Head of caudate nucleus (tissue), 42 donors: ENCODE measurements around the gene GIMAP8.
"Not testable (repeated sequence)": the region's sequence is repeated elsewhere in the genome, so short reads cannot be mapped to it uniquely, and the experiment has no call there.

Source experiments
- DNase-seq, 42 donors: peaks; one replicate each; pipeline versions ENCODE4 v3.0.0 to v3.0.0-alpha.2; 2020 to 2021; ENCODE audit warnings: mixed read lengths in 7 of 42
- intact Hi-C: fragments of 100-400 bp; cut with DNase I; formaldehyde crosslinking; loops from one replicate; pipeline ENCODE4 v1.15.0; 2022

Gene GIMAP8

DNA sequence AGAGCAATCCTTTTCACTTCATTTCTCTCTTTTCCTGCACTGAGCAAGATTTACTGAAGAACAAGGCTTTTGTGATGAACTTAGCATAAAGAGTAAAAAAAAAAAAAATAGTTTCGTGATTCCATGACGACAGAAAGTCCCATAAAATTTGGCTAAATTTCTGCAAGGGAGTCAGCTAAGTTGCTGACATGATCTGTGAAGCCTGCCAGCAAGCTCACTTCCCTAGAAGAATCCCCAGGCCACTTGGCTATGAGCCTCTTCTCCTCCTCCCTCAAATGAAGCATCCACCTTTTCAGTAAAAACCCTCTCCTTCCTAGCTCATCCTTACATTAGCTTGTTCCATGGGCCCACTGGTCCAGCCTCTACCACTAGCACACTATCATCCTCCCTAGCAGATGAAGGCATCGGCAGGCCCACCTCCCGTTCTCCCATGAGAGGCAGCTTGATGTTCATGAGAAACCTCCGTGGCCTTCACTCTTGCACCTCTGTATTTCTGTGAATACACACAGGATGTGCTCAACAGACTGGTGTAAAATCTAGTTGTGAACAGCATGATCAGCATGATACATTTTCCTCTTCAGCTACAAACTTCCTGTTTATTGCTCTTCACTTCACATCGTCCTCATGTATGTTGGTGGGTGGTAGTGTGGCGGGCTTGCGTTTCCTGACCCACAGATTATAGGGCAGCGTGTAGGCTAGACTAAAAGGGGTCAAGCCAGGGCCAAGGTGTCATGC lies 30.9 kb downstream of the GIMAP8 start:
- peak in 1 of 42 donors; percentile 19 for DNase-seq
- intact Hi-C loops, result no loop called here

DNA sequence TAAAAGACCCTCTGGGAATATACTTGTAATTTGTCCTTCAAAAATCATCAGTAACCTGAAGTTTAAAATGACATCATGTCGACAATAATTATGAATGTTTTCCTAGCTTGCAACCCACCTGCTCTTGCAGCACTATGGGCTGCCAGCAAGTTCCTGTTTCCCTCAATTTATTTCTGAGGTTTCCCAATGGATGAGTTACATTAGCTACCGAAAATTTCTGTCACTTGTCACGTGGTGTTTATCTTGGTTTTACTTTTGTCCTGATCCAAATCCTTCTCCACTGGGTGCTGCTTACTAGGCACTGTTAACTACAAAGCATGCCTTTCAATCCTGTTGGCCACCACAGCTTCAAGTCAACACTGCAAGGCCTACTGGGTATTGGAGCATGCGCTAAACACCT lies 31.5 kb downstream of the GIMAP8 start:
- no peak for DNase-seq
- intact Hi-C loops, result no loop called here

DNA sequence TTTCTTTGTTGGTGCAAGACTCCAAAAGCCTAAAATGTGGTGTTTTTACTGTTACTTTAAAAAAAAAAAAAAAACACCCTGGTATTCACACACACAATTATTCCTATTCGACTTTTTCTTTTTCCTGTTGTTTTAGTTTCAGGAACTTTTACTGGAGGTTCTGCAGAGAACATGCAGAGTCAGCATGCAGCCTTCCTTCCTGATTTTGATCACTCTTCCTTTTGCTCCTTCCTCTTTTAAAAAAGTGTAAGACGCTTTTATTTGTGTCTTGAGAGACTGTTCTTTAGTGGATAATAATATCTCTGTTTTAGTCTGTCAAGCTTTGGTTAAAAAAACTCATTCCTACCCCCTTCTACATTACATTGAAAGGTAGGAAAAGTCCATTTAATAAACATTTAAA lies 33.1 kb downstream of the GIMAP8 start:
- peak in 1 of 42 donors; percentile 18 for DNase-seq
- intact Hi-C loops, result not testable (repeated sequence)

DNA sequence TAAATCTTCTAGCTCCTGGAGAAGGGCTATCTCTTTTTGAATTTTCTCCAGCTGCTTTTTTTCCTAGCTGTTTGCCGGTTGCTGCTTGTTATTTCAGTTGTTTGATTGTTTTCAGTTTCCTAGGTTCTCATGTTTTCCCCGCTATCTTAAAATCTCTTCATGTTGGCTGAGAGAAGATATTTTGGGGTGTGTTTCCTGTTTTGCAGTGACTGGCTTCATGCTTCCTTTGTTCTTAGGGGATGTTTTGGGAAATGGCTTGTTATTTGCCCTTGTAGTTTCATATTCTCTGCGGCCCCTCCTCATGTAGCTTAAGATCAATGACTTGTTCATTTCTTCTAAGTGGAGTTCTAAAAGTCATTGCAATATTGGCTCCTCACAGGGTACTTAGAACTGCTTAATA lies 33.6 kb downstream of the GIMAP8 start:
- intact Hi-C loops, DNase-seq: not testable (repeated sequence)

DNA sequence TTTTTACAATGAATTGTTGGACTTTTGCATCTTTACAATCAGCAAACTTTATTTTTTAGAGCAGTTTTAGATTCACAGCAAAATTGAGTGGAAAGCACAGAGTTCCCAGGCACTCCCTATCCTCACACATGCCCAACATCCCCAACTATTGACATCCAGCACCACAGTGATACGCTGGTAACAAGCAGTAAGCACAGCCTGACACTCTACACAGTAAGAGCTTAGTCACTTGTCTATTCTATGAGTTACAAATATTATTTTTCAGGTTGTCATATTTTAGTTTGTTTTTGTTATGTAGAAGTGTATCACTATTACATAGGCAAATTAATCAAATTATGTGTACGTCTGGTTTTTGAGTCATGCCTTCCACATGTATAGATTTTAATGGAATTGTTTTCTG lies 37.2 kb downstream of the GIMAP8 start:
- no peak for DNase-seq
- intact Hi-C loops, result no loop called here

DNA sequence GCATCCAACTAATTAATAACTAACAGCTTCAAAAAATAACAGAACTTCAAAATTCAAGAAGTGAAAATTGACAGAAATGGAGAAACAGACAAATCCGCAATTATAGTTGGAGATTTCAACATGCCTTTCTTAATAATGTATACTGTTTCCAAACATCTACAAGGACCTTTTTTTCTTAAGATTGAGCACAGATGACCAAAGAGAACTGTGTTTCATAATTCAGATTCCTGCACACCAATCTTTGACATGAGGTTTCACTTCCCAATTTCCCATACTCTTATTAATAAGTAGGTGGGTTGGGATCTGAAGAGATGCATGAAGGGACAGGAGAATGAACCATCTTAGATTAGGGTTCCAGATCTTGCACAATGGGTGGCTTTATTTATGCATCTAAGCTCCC lies 39.4 kb downstream of the GIMAP8 start:
- intact Hi-C loops, result no loop called here
- DNase-seq, result no peak

DNA sequence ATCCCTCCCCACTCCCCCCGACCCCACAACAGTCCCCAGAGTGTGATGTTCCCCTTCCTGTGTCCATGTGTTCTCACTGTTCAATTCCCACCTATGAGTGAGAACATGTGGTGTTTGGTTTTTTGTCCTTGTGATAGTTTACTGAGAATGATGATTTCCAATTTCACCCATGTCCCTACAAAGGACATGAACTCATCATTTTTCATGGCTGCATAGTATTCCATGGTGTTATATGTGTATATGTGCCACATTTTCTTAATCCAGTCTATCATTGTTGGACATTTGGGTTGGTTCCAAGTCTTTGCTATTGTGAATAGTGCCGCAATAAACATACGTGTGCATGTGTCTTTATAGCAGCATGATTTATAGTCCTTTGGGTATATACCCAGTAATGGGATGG lies 43.0 kb downstream of the GIMAP8 start:
- DNase-seq, intact Hi-C loops: not testable (repeated sequence)

DNA sequence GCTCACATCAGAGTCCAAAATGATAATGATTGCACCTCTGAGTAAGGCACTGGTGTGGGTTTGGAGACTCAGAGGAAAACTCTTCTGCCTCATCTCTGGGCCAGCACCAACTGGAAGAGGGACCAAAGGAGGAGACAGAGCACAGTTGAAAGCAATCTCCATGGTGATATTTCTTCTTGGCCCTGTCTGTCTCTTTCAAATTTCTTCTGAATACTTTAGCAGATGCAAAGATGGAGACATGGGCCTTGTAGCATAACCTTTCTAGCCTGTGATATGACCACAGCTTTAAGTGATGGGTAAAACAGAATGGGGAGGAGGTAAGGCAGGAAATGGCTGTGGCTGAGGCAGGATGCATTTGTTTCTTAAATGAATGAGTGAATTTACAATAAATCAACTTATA lies 52.1 kb downstream of the GIMAP8 start:
- intact Hi-C loops, result no loop called here
- no peak for DNase-seq

DNA sequence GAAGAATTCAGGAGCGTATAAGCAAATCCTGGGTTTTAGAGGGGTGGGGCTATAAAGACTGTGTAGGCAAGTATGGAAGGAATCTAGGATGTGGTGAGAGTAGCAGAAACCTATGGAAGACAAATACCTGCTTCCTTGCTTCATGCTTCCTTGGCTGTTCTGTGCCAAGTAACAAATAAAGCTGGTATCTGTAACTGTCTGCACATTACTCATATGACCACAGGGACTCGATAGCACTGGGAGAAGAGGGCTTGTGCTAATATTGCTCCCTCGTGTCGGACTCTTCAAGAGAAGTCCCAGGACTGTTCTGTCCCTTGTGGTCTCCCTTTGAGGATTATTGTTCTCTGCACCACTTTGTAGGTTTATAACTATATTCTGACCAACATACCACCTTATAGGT lies 52.7 kb downstream of the GIMAP8 start:
- intact Hi-C loops, result no loop called here
- no peak for DNase-seq

DNA sequence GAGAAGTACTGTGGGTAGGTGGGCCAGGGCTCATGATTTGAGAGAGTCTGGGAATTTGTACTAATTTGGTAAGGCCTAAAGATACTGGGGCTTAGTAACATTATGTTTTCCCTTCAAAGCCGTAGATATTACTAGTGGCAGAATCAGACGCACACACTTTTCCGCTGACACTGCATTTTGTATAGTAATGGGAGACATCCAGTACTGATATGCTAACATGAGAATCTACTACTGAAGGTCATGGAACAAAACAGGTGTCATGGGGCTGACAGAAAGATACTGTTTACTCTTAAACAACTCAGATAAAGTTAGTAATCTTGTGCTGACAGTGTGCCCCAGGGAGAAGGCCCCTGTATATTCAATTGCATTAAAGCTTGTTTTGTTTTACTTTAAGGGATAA lies 53.2 kb downstream of the GIMAP8 start:
- intact Hi-C loops, result no loop called here

DNA sequence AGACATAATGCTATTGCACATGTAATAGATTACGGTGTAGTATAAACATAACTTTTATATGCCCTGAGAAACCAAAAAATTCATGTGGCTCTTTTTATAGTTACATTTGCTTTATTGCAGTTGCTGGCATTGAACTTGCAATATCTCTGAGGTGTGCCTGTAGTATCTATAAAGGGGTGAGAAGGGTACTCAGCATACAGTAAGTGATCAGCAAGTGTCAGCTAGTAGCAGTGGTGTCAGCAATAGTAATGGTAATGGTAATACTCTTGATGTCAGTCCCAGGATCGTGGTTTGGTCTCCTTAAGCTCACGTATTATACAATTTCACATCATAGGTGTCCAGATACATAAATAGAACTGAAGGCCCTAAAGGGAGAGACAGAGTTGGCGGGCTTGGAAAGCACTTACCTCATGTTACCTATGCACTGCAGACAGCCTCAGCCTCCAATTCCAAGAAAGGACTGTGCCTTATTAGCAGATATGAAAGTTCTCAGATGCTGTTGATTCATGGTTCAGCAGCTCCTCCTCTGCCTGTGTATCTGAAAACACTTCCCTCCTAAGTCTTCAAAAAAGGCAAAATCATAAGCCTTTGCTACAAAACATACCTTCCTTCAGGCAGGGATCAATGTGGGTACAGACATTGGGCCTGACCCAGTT lies 57.6 kb downstream of the GIMAP8 start:
- intact Hi-C loops, result no loop called here
- DNase-seq, result no peak

More for the DNA sequence above, 53.2 kb downstream of the GIMAP8 start:
- no peak for DNase-seq

DNA sequence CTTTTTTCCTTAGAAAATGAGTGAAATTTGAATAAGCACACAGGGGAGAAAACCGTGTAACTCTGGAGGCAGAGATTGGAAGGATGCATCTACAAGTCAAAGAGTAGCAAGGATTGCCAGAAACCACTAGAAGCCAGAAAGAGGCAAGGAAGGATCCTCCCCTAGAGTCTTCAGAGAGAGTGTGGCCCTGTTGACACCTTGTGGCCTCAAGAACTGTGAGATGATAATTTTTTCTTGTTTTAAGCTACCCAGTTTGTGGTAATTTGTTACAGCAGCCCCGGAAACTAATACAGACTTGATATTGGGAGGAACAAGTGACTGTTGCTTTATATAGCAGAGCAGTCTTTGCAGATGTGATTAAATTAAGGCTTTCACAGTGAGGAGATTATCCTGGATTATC lies 60.6 kb downstream of the GIMAP8 start:
- no peak for DNase-seq
- intact Hi-C loops, result no loop called here

DNA sequence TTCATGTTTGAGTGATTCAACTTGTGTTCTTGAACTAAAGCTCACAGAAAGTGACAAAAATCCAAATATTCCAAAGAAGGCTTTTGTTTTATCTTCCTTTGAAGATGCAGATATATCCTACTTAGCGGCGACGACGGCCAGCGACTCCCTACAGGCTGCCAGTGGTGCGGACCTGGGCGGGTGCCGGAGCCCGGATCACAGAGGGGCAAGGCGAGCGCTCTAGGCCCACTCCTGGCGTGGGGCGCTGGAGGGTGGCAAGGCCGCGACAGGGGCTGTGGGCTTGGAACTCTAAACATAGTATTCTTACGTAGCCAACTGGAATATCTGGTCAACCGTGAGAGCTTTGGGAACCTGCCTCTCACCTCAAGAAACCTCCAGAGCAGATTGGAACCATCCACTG lies 63.3 kb downstream of the GIMAP8 start:
- intact Hi-C loops, result no loop called here
- no peak for DNase-seq

DNA sequence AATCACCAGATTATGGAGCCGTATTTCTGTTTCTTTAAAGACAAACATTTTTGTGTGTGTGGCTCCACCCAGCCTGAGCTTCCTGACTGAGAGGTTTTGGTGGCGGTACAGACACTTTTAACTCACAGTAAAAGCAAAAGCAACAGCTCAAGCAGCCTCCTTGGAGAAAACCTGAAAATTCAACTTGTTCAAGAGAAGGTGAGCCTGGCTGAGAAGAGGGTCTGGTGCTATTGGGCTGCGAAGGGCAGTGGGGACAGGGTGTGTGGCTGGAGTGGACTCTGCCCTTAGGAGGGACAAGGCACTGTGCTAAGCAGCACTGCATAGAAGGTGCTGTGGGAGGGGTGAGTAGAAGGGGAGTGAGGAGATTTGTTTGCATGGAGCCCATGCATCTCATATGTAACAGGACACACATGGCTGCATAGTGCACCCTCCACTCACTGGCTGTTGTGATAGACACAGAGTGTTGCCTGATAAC lies 64.4 kb downstream of the GIMAP8 start, which contains the start of gene GIMAP7:
TSS of gene GIMAP7 (plus strand) at position 125 of the 475 bp plus-strand sequence. CDS start 5,103 bp downstream, outside the sequence.
- DNase-seq, result peak in 1 of 42 donors; percentile 15
- intact Hi-C loops, result no loop called here

DNA sequence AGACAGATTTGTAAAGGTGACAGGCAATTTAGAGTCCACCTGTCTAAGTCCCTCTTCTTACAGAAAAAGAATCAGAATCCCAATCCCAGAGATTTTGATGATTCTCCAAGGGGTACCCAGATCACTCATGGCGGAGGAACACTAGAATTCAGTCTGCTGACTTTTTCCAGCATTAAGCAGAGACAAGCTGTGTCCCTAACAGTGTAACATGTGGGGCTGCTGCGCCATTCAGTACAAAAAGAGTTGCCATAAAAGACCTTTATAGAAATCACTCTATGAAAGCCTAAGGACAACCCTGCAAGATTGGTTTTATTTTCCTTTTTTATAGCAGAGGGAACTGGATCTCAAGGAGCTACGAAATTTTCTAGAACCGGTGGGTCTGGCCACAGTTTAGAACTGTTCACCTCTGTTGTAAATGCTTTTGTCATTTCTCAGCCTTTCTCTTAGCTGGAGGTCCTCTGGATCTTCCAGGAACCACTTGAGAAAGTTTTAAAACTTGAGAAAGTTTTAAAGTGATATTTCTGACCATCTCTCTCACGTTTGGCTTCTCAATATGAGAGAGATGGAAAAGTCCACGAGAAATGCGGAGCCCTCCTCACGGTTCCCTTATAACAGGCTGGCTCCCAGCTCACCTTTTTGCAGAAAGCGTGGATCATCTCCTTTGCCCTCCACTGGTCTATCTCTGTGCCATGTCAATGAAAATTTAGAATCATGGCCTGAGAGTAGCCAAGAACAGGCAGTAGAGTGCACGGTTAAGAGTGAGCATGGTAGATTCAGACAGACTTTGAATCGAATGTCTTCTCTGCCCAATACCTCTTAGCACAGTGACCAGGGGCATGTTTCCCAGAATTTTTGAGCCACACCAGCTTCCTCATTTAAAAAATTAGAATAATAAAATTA lies 65.1 kb downstream of the GIMAP8 start:
- intact Hi-C loops, result no loop called here

DNA sequence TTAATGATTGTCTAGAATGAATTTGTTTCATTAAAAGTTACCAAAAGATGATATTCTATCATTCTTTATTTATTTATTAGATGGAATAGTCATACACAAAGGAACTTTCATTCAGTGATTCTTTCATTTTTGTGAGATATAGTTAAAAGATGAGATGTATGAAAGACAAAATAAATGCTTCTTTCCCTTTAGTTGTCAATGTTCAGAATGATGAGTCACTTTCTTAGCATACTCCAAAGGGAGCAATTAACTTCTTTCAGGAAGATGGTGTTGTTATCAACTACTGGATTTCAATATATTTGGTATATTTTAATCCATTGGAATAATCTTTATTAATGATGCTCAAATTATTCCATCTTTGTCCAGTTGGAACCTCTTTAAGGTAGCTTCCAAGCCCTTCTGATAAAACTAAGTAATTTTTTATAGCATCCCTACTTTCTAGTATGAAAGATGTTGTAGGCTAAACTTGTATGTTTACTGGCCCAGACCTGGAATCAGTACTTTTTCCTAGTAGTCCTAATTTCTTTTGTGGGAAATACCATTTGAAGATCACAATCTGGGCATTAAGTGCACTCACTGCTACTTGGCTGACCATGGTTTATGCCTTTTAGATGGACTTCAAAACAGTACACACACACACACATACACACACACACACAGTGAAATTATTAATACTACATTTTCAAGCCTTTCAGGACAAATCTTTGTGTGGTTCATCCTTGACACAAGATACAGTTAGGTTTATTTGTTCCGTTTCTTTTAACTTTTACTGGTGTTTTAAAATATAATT lies 66.7 kb downstream of the GIMAP8 start:
- DNase-seq, result no peak
- intact Hi-C loops, result no loop called here

More for the DNA sequence above, 65.1 kb downstream of the GIMAP8 start:
- no peak for DNase-seq

DNA sequence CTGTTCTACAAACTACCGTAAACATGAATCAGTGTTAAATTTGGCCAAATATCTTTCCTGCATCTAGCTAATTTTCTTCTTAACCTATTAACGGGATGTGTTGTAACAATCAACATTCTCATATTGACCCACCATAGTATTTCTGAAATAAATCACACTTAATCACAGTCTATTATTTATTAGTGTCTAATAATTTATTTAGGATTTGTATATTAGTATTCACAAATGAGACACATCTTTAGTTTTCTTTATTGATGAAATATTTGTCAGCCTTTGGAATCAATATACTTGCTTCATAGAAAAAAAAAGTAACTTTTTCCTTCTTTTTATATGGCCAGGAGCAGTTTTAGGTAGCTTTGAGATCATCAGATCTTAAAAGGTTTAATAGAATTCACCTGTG lies 68.9 kb downstream of the GIMAP8 start:
- intact Hi-C loops, result no loop called here
- DNase-seq, result no peak

DNA sequence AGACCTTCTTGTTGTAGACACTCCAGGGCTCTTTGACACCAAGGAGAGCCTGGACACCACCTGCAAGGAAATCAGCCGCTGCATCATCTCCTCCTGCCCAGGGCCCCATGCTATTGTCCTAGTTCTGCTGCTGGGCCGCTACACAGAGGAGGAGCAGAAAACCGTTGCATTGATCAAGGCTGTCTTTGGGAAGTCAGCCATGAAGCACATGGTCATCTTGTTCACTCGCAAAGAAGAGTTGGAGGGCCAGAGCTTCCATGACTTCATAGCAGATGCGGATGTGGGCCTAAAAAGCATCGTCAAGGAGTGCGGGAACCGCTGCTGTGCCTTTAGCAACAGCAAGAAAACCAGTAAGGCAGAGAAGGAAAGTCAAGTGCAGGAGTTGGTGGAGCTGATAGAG lies 69.7 kb downstream of the GIMAP8 start:
- intact Hi-C loops, result no loop called here
- DNase-seq, result no peak

DNA sequence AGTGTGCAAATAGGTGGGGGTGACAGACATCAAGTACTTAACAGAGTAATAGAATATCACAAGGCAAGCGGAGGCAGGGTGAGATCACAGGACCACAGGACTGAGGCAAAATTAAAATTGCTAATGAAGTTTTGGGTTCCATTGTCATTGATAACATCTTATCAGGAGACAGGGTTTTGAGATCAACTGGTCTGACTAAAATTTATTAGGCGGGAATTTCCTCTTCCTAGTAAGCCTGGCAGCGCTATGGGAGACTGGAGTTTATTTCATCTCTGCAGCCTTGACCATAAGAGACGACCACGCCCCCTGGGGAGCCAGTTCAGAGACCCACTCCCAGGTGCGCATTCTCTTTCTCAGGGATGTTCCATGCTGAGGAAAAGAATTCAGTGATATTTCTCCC lies 72.5 kb downstream of the GIMAP8 start:
- DNase-seq, intact Hi-C loops: not testable (repeated sequence)
